ENCODE measurements around the gene SLC26A8.

GRCh38 chr6:35972471-35973367, 51.7 kb downstream of the SLC26A8 start:
- TF ChIP-seq POLR2AphosphoS5 (IDR thresholded peaks at IDR 0.05; ENCODE audit: low read depth, low read length) = no peak
- TF ChIP-seq TAF1 (IDR thresholded peaks at IDR 0.05; ENCODE audit: borderline replicate concordance, low read depth, low read length) = no peak
- TF ChIP-seq POLR2A (IDR thresholded peaks at IDR 0.05; ENCODE audit: low read depth, low read length) = no peak
